NT2/D1 (cell line): Measurements from ENCODE around the gene GRWD1.

ENCODE experiments used
- YY1 ChIP-seq: IDR thresholded peaks from 2 replicates; pipeline ENCODE4 v1.6.1; 2011; ENCODE audit not compliant: insufficient read length, insufficient read depth
- ZNF274 ChIP-seq: IDR thresholded peaks from 2 replicates; pipeline ENCODE4 v1.6.1; 2011; ENCODE audit warnings: mild to moderate bottlenecking, low read depth, low read length

DNA sequence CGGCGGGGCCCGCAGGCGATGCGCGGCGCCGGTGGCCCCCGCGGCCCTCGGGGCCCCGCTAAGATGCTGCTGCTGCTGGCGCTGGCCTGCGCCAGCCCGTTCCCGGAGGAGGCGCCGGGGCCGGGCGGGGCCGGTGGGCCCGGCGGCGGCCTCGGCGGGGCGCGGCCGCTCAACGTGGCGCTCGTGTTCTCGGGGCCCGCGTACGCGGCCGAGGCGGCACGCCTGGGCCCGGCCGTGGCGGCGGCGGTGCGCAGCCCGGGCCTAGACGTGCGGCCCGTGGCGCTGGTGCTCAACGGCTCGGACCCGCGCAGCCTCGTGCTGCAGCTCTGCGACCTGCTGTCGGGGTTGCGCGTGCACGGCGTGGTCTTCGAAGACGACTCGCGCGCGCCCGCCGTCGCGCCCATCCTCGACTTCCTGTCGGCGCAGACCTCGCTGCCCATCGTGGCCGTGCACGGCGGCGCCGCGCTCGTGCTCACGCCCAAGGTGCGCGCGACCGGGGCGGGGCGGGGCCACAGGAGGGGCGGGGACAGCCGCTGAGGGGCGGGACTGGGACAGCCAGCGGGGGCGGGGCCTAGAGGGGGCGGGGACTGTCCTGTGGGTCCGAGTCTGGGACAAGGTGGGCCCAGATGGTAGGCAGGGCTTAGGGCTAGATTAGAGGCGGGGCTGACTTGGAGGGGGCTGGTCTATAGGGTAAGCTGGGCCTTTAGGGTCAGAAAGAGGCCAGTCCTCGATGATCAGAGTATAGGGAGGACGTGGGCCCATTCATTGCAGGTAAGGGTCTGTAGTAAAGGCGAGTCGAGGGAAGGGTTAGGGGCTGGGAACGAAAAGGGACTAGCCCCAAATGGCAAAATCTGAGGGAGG, 47.2 kb upstream of the GRWD1 start:
- TF ChIP-seq ZNF274, result no peak
- no peak for TF ChIP-seq YY1
